H9 (cell line): ENCODE results near the gene FAM174B. TPM values are rescaled to one million over a fixed set of nuclear protein-coding genes. Genes with fewer than 3 reads are reported as not detected.

Experiments used
- DNase-seq: peaks from one replicate; pipeline ENCODE4 v3.0.0-alpha.2; 2017
- H2AFZ ChIP-seq: one replicate; pipeline ENCODE4 v1.6.1; 2013; ENCODE audit warnings: mild to moderate bottlenecking, low read length, control low read depth, moderate library complexity
- H2AK5ac ChIP-seq: 2 replicates; pipeline ENCODE4 v1.6.1; 2013; ENCODE audit warnings: low read length, control low read depth, mixed read lengths; ENCODE audit not compliant: insufficient read length
- H2BK120ac ChIP-seq: one replicate; pipeline ENCODE4 v1.6.1; 2013; ENCODE audit warnings: low read depth, mild to moderate bottlenecking, low read length, control low read depth, inconsistent platforms; ENCODE audit not compliant: poor library complexity, severe bottlenecking
- H2BK12ac ChIP-seq: 2 replicates; pipeline ENCODE4 v1.6.1; 2013; ENCODE audit warnings: low read length, control low read depth, mixed read lengths, low read depth; ENCODE audit not compliant: insufficient read length
- H2BK15ac ChIP-seq: 2 replicates; pipeline ENCODE4 v1.6.1; 2013; ENCODE audit warnings: low read depth, low read length, control low read depth
- H2BK20ac ChIP-seq: one replicate; pipeline ENCODE4 v1.6.1; 2013; ENCODE audit warnings: low read depth, mild to moderate bottlenecking, low read length, control low read depth, inconsistent platforms; ENCODE audit not compliant: poor library complexity, severe bottlenecking
- H2BK5ac ChIP-seq: 2 replicates; pipeline ENCODE4 v1.6.1; 2013; ENCODE audit warnings: low read length, control low read depth, mixed read lengths; ENCODE audit not compliant: insufficient read length
- H3K14ac ChIP-seq: 2 replicates; pipeline ENCODE4 v1.6.1; 2013; ENCODE audit warnings: low read length, control low read depth; ENCODE audit not compliant: insufficient read depth
- H3K18ac ChIP-seq: 2 replicates; pipeline ENCODE4 v1.6.1; 2013; ENCODE audit warnings: low read depth, mild to moderate bottlenecking, mixed read lengths, low read length, control low read depth; ENCODE audit not compliant: insufficient read length
- H3K23ac ChIP-seq: 2 replicates; pipeline ENCODE4 v1.6.1; 2013; ENCODE audit warnings: low read length, control low read depth, mixed read lengths, low read depth; ENCODE audit not compliant: insufficient read length
- H3K23me2 ChIP-seq: 2 replicates; pipeline ENCODE4 v1.6.1; 2013; ENCODE audit warnings: low read depth, mild to moderate bottlenecking, mixed read lengths, low read length, control low read depth; ENCODE audit not compliant: insufficient read length, poor library complexity, severe bottlenecking
- H3K27ac ChIP-seq: 2 replicates; pipeline ENCODE4 v1.5.1; 2013; ENCODE audit warnings: low read length, control low read depth, mixed read lengths, low read depth; ENCODE audit not compliant: insufficient read length
- H3K27me3 ChIP-seq: 2 replicates; pipeline ENCODE4 v1.6.1; 2013; ENCODE audit warnings: low read length, control low read depth, inconsistent platforms; ENCODE audit not compliant: insufficient read depth
- H3K4ac ChIP-seq: 2 replicates; pipeline ENCODE4 v1.6.1; 2013; ENCODE audit warnings: low read depth, mild to moderate bottlenecking, control low read depth, inconsistent platforms, low read length, moderate library complexity
- H3K4me1 ChIP-seq: 2 replicates; pipeline ENCODE4 v1.6.1; 2013; ENCODE audit warnings: low read length, control low read depth, inconsistent platforms; ENCODE audit not compliant: insufficient read depth
- H3K4me2 ChIP-seq: 2 replicates; pipeline ENCODE4 v1.6.1; 2013; ENCODE audit warnings: low read length, control low read depth, mixed read lengths; ENCODE audit not compliant: insufficient read length, insufficient read depth
- H3K56ac ChIP-seq: 2 replicates; pipeline ENCODE4 v1.6.1; 2013; ENCODE audit warnings: low read depth, mild to moderate bottlenecking, mixed read lengths, low read length, control low read depth; ENCODE audit not compliant: insufficient read length
- H3K79me1 ChIP-seq: 2 replicates; pipeline ENCODE4 v1.6.1; 2013; ENCODE audit warnings: low read depth, mild to moderate bottlenecking, moderate library complexity, low read length, control low read depth, inconsistent platforms; ENCODE audit not compliant: insufficient read depth, poor library complexity, severe bottlenecking
- H3K79me2 ChIP-seq: 2 replicates; pipeline ENCODE4 v1.6.1; 2013; ENCODE audit warnings: low read length, control low read depth, inconsistent platforms; ENCODE audit not compliant: insufficient read depth
- H3K9ac ChIP-seq: 2 replicates; pipeline ENCODE4 v1.6.1; 2013; ENCODE audit warnings: low read length, control low read depth, mixed read lengths; ENCODE audit not compliant: insufficient read length; ENCODE audit errors: extremely low read depth
- H3K9me3 ChIP-seq: one replicate; pipeline ENCODE4 v1.6.1; 2013; ENCODE audit warnings: low read depth, low read length, inconsistent platforms; ENCODE audit not compliant: control insufficient read depth
- H3T11ph ChIP-seq: one replicate; pipeline ENCODE4 v1.6.1; 2013; ENCODE audit warnings: mild to moderate bottlenecking, low read length, control low read depth, inconsistent platforms
- H4K20me1 ChIP-seq: one replicate; pipeline ENCODE4 v1.6.1; 2013; ENCODE audit not compliant: control insufficient read depth, insufficient read length, insufficient read depth
- H4K5ac ChIP-seq: 2 replicates; pipeline ENCODE4 v1.6.1; 2013; ENCODE audit warnings: low read depth, mild to moderate bottlenecking, mixed read lengths, low read length, control low read depth; ENCODE audit not compliant: insufficient read length
- H4K8ac ChIP-seq: replicated peaks from 2 replicates; pipeline ENCODE4 v1.6.1; 2013; ENCODE audit warnings: low read length, control low read depth, mixed read lengths, low read depth; ENCODE audit not compliant: insufficient read length
- H4K91ac ChIP-seq: 2 replicates; pipeline ENCODE4 v1.6.1; 2013; ENCODE audit warnings: low read depth, mild to moderate bottlenecking, moderate library complexity, mixed read lengths, low read length, control low read depth; ENCODE audit not compliant: insufficient read length
- H3K27ac Mint-ChIP-seq, 3 experiments: 2 replicates in 2 of 3; 3 replicates in 1 of 3; pipeline ENCODE4 v1.8.0; 2020 to 2021; ENCODE audit warnings: mixed read lengths in 3 of 3, mild to moderate bottlenecking in 1 of 3, moderate library complexity in 1 of 3
- H3K27me3 Mint-ChIP-seq: 2 replicates; pipeline ENCODE4 v1.8.0; 2021; ENCODE audit warnings: low read depth, mild to moderate bottlenecking, moderate library complexity, mixed read lengths
- H3K36me3 Mint-ChIP-seq, 3 experiments: 2 replicates in 2 of 3; 3 replicates in 1 of 3; pipeline ENCODE4 v1.8.0; 2020 to 2021; ENCODE audit warnings: low read depth in 3 of 3, mixed read lengths in 3 of 3; ENCODE audit not compliant: insufficient read depth in 1 of 3
- H3K4me1 Mint-ChIP-seq, 2 experiments: 2 replicates each; pipeline ENCODE4 v1.8.0; 2020; ENCODE audit warnings: mixed read lengths in 2 of 2
- H3K4me3 Mint-ChIP-seq, 2 experiments: 2 replicates in 1 of 2; 3 replicates in 1 of 2; pipeline ENCODE4 v1.8.0; 2020 to 2021; ENCODE audit warnings: mild to moderate bottlenecking in 2 of 2, mixed read lengths in 2 of 2, moderate library complexity in 1 of 2
- H3K9me3 Mint-ChIP-seq, 2 experiments: 2 replicates in 1 of 2; 3 replicates in 1 of 2; pipeline ENCODE4 v1.8.0; 2020; ENCODE audit warnings: mild to moderate bottlenecking in 2 of 2, mixed read lengths in 2 of 2, moderate library complexity in 1 of 2
- WGBS: extraction: QIAGEN DNeasy Blood & Tissue Kit; methylation state at CpG from one replicate; pipeline ENCODE4 v1.1.7; 2013; ENCODE audit warnings: missing lambda C conversion rate, low lambda C conversion rate, mixed read lengths; ENCODE audit not compliant: insufficient read length; ENCODE audit errors: extremely low coverage; 5-methylcytosine and 5-hydroxymethylcytosine counted together
- total RNA-seq: library from RNA; stranded (reverse); gene quantifications from 2 replicates; pipeline ENCODE4 v1.2.1, GENCODE V29; 2021
- TF ChIP-seq, protein P1 (sequence below): fragments of 200-600 bp; sonication (generic); conservative IDR thresholded peaks from 3 replicates; pipeline ENCODE4 v1.8.0; 2021; ENCODE audit warnings: antibody characterized with exemption, mild to moderate bottlenecking

The FAM174B gene
- total RNA-seq, 1 experiment from 2014 or later, result 38.0 TPM

DNA sequence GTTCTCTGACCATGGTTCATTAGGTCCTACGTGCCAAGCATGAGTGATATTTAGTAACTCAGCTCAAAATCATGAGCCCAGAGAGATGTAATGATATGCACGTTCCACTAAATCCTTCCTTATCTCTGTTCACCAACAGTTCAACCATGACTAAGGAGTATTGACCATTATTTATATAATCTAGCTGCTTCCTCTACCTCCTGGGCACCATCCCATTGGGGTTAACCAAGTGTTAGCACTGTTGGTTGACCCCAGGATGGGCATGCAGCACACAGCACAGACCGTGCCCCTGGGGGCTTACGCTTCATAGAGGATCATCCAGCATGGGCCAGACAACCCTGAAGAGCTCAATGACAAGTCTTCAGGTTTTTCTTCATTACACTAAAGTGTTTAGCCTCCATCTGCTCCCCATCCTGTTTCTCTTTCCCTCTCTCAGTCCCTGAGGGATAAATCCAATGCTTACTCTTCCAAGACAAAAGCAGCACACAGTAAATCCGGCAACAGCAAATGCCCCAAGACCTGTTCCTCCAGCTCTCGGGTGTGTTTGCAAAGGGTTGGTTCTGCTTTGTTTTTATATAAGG lies 10.4 kb downstream of the FAM174B start:
- no peak overlapping the region for H4K8ac ChIP-seq
- no peak overlapping the region for H2AK5ac ChIP-seq
- H3T11ph ChIP-seq, result no peak overlapping the region
- Mint-ChIP-seq H3K27me3 (no peaks in the 10 kb centered on the region), H3K27ac (peak overlapping the region; percentile 81 to 99 (median 87)), H3K36me3 (peaks cover 2 to 13% (median 5%) of the 10 kb centered on the region in 3 experiments; a peak in 6 of 7 replicates), H3K4me3 (no peak overlapping the region), H3K9me3 (peaks cover under 1 to 14% of the 10 kb centered on the region in 2 experiments; a peak in 3 of 5 replicates), H3K4me1 (peaks cover 58 to 64% of the 10 kb centered on the region in 2 experiments)
- H3K9me3 ChIP-seq, result no peaks in the 10 kb centered on the region
- TF ChIP-seq, protein P1, sequence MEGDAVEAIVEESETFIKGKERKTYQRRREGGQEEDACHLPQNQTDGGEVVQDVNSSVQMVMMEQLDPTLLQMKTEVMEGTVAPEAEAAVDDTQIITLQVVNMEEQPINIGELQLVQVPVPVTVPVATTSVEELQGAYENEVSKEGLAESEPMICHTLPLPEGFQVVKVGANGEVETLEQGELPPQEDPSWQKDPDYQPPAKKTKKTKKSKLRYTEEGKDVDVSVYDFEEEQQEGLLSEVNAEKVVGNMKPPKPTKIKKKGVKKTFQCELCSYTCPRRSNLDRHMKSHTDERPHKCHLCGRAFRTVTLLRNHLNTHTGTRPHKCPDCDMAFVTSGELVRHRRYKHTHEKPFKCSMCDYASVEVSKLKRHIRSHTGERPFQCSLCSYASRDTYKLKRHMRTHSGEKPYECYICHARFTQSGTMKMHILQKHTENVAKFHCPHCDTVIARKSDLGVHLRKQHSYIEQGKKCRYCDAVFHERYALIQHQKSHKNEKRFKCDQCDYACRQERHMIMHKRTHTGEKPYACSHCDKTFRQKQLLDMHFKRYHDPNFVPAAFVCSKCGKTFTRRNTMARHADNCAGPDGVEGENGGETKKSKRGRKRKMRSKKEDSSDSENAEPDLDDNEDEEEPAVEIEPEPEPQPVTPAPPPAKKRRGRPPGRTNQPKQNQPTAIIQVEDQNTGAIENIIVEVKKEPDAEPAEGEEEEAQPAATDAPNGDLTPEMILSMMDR, result no peak
- H3K56ac ChIP-seq, result no peak overlapping the region
- no peaks in the 10 kb centered on the region for H4K20me1 ChIP-seq
- H3K4me2 ChIP-seq, result no peak overlapping the region
- H4K5ac ChIP-seq, result no peak overlapping the region
- no peak for DNase-seq
- no peak overlapping the region for H2AFZ ChIP-seq
- no peak overlapping the region for H2BK12ac ChIP-seq
- H3K9ac ChIP-seq, result no peak overlapping the region
- H2BK5ac ChIP-seq, result no peak overlapping the region
- H3K79me2 ChIP-seq, result peaks cover 16% of the 10 kb centered on the region; the same call in 1 of the 2 replicates
- H2BK120ac ChIP-seq, result no peak overlapping the region
- no peak overlapping the region for H2BK20ac ChIP-seq
- H3K23ac ChIP-seq, result no peak overlapping the region
- H3K4ac ChIP-seq, result no peak overlapping the region
- H3K27me3 ChIP-seq, result no peaks in the 10 kb centered on the region
- peak overlapping the region; percentile 1 for H4K91ac ChIP-seq
- no CpG with 5 or more reads among the region's 6 CpGs for WGBS
- H3K79me1 ChIP-seq, result peaks cover 7% of the 10 kb centered on the region
- H2BK15ac ChIP-seq, result no peak overlapping the region
- H3K18ac ChIP-seq, result no peak overlapping the region
- no peaks in the 10 kb centered on the region for H3K23me2 ChIP-seq
- H3K14ac ChIP-seq, result no peak overlapping the region
- H3K27ac ChIP-seq, result no peak overlapping the region
- peaks cover 34% of the 10 kb centered on the region for H3K4me1 ChIP-seq
